Activated CD8-positive, alpha-beta memory T cell treated with anti-CD3 and anti-CD28 coated beads, Interleukin-2, amount 50 U/mL, for 1 hour (primary cell): ENCODE measurements around the gene WNK2.

Experiments
- DNase-seq: peaks from one replicate; pipeline ENCODE4 v3.0.0-alpha.2; 2020; ENCODE audit errors: extremely low read depth

The WNK2 gene

GRCh38 chr9:93266521-93267001 lies 82.6 kb downstream of the WNK2 start:
- DNase-seq, result no peak

GRCh38 chr9:93267091-93267541 lies 83.2 kb downstream of the WNK2 start:
- DNase-seq, result no peak

DNA sequence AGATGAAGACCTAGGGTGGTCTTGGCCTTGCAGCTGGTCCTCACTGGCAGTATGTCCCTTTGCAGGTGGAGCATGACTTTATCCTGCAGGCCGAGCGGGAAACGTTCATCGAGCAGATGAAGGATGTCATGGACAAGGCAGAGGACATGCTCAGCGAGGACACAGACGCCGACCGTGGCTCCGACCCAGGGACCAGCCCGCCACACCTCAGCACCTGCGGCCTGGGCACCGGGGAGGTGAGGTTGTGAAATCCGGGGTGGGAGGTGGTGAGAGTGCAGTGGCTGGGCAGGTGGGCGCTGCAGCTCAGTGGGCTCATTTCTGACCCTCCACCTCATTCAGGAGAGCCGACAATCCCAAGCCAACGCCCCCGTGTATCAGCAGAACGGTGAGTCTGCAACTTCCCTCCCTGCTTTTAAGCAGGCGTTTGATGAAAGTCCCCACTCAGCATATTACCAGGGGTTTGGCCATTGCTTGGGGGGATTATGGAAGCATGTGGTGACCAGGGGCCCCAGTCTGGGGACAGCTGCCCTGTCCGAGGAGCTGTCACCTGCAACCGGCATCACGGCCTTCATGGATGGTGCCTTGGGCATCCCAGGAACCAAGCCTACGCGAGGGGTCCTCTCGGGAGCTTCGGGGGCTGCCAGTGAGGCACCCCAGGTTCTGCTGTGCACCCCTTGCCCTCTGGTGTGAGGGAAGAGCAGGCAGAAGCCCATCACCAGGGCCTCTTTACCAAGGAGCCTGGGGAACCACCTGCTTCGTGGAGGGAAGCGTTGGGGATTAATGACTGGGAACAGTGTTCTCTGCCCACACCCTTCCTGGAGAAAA lies 84.0 kb downstream of the WNK2 start:
- DNase-seq, result no peak

- no peak for DNase-seq
These were observed 84.8 kb downstream of the WNK2 start for GRCh38 chr9:93268551-93269314.

DNA sequence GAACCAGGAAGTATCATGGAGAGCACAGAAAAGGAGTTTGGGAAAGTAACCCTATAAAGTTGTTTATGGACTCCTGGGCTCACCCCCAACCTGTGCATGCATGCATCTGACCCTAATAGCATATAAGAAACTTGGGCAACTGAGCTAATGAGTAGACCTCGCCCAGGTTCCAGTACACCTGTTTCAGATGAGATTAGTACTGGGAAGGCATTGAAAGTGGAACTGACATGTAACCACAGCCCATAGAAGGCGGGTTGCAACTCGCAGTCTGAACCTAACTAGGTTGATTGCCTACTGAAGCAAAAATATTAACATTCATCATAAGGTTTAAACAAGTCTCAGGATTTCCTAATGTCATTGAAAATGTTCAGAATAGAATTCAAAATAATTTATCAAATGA lies 87.0 kb downstream of the WNK2 start:
- DNase-seq, result no peak

GRCh38 chr9:93276973-93277372 lies 93.0 kb downstream of the WNK2 start:
- DNase-seq, result no peak

DNA sequence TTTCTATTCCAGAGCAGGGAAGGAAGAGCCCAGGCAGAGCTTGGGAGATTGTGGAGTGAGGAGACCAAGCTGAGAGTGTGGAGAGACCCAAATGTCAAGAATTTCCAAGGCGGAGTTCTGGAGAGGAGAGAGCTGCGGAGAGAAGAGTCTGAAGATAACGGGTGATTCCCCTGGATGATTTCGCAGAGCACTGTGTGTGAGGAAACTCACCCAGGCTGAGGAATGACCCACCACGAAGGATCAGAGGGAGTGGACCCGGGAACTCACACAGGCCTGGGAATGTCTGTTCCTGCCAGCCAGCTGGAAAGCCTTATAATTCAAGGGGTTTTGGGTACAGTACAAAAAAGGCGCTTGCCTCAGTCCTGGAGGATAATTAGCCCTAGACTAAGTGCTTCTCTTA lies 94.2 kb downstream of the WNK2 start:
- DNase-seq, result no peak

DNA sequence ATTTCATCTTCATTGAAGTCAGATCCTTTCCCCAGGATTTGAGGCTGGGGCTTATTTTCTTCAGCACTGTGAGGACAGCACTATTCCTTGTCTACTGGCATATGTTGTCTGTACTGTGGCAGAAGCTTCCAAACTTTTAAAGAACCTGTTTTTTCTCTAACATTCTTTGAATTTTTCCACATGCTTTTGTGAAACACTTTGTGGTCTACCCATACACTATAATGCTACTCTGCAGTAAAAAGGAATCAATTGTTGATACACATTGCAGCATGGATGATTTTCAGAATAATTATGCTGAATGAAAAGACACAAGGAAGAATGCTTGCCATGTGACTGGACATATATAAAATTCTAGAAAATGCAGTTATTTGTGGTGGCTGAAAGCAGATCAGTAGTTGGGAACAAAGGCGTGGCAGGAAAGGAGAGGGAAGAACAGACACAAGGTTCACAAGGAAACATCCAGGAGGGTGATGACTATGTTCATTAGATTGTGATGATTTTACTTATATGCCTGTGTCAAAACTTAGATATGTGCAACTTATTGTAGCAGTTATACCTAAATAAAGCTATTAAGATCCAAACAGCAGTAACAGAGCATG lies 96.8 kb downstream of the WNK2 start:
- DNase-seq, result no peak

- no peak for DNase-seq
These were observed 102.6 kb downstream of the WNK2 start for GRCh38 chr9:93286252-93287188.

- DNase-seq, result no peak
These were observed 103.2 kb downstream of the WNK2 start for GRCh38 chr9:93287189-93287552.

DNA sequence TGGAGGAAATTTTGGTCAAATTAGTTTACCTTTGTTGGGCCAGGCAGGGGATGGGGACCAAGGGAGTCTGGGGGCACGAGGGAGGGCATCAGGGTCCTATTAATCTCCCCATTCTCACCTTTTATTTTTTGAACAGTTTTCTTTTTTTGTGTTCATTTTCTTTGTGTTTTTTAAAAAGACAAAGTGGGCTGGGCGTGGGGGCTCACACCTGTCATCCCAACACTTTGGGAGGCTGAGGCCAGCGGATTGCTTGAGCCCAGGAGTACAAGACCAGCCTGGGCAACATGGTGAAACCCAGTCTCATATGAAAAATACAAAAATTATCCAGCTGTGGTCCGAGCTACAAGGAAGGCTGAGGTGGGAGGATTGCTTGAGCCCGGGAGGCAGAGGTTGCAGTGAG lies 103.7 kb downstream of the WNK2 start:
- DNase-seq, result no peak

GRCh38 chr9:93288341-93288740 lies 104.4 kb downstream of the WNK2 start:
- DNase-seq, result no peak

DNA sequence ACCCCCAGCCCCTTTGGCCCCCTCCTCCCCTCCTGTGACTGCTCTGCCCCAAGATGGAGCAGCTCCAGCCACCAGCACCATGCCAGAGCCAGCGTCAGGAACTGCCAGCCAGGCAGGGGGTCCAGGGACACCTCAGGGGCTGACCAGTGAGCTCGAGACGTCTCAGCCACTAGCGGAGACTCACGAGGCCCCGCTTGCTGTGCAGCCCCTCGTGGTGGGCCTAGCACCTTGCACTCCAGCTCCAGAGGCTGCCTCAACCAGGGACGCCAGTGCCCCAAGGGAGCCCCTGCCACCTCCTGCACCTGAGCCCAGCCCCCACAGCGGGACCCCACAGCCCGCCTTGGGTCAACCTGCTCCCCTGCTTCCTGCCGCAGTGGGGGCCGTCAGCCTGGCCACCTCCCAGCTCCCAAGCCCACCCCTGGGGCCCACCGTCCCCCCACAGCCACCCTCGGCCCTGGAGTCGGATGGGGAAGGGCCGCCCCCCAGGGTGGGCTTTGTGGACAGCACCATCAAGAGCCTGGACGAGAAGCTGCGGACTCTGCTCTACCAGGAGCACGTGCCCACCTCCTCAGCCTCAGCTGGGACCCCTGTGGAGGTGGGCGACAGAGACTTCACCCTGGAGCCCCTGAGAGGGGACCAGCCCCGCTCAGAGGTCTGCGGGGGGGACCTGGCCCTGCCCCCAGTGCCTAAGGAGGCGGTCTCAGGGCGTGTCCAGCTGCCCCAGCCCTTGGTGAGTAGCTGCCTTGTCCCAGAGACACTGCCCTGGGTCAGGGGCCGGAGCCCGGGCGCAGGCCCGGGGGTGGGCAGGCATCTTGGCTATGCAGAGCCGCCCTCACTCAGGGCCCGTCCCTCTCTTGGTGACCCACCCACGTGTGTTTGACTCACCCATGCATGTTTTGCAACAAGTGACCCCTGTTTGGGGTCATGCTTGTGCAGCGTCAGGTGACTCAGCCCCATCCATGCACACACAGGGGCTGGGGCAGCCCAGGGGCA lies 105.2 kb downstream of the WNK2 start:
- DNase-seq, result no peak

GRCh38 chr9:93290495-93291434 lies 106.8 kb downstream of the WNK2 start:
- DNase-seq, result no peak

DNA sequence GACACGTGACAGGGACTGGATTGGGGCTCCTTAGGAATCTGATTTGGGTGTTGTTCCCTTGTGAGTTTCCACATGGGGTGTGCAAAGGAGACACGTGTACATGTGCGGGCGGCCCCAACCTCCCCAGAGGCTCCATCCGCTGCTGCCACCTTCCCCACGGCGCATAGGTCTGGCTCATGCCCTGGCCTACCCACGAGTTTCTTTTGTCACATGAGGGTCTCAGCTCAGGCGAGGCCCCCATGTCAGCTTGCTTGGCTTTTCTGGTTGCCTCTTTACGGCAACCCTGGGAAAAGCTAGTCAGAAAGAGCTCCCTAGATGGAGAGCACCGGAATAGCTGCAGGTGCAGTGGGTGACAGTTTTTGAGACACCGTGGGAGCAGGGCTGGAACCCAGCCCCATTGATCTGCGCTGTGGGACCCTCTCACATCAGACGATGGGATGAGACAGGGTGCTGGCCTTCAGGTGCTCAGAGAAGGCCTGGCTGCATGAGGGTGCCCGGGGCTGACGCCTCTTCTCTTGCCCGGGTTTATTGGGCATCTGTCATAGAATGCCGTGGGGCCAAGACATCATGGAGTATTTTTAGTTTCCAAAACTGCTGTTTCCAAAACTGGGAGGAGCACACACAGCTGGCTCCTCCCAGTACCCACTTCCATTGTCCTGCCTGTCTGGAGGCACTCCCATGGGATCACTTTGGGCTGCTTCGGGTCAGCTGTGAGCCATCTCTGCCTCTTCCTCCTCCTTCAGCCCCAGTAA lies 107.8 kb downstream of the WNK2 start:
- DNase-seq, result no peak

GRCh38 chr9:93292288-93292615 lies 108.3 kb downstream of the WNK2 start:
- DNase-seq, result no peak

- DNase-seq, result no peak
These were observed 108.9 kb downstream of the WNK2 start for GRCh38 chr9:93292664-93293328.

DNA sequence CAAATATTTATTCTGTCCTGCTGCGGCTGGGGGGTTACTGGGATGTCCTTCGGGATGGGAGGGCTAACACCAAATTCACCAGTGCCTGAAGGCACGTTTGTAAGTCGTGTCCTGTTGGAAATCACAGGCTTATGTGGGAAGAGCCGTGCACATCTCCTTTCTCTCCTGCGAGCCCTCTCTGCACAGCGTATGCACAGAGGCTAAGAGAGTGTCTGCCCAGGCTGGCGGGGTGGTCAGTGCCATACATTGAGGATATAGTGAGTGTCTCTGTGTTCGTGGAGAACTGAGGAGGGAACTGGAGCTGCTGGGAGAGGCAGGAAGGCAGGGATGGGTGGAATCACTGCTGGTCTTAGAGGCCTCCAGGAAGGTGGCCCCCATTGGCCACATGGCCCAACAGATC lies 110.1 kb downstream of the WNK2 start:
- no peak for DNase-seq
